Ishikawa (cell line): ENCODE data around the gene PFKM.

Experiments
- CEBPB ChIP-seq: IDR thresholded peaks from 2 replicates; pipeline ENCODE4 v1.6.1; 2012
- CREB1 ChIP-seq: IDR thresholded peaks from 2 replicates; pipeline ENCODE4 v1.6.1; 2012; ENCODE audit warnings: low read depth
- EGR1 ChIP-seq: IDR thresholded peaks from 2 replicates; pipeline ENCODE4 v1.6.1; 2012
- EP300 ChIP-seq: IDR thresholded peaks from 2 replicates; pipeline ENCODE4 v1.6.1; 2012; ENCODE audit warnings: borderline replicate concordance
- FOXM1 ChIP-seq: IDR thresholded peaks from 2 replicates; pipeline ENCODE4 v1.6.1; 2012; ENCODE audit warnings: low read depth, borderline replicate concordance
- MAX ChIP-seq: IDR thresholded peaks from 2 replicates; pipeline ENCODE4 v1.6.1; 2012
- NFIC ChIP-seq: IDR thresholded peaks from 2 replicates; pipeline ENCODE4 v1.6.1; 2012
- RAD21 ChIP-seq: IDR thresholded peaks from 2 replicates; pipeline ENCODE4 v1.6.1; 2012; ENCODE audit warnings: low read depth
- TAF1 ChIP-seq: IDR thresholded peaks from 2 replicates; pipeline ENCODE4 v1.6.1; 2012; ENCODE audit warnings: low read depth, mild to moderate bottlenecking
- TCF12 ChIP-seq: IDR thresholded peaks from 2 replicates; pipeline ENCODE4 v1.6.1; 2012; ENCODE audit warnings: low read depth
- TEAD4 ChIP-seq: IDR thresholded peaks from 2 replicates; pipeline ENCODE4 v1.6.1; 2012
- YY1 ChIP-seq: IDR thresholded peaks from 2 replicates; pipeline ENCODE4 v1.6.1; 2012; ENCODE audit warnings: low read depth
- ZBTB7A ChIP-seq: IDR thresholded peaks from 2 replicates; pipeline ENCODE4 v1.6.1; 2012; ENCODE audit warnings: low read depth
- TF ChIP-seq, protein P1 (sequence below): IDR thresholded peaks from 2 replicates; pipeline ENCODE4 v1.6.1; 2012; ENCODE audit warnings: low read depth, mild to moderate bottlenecking
- TF ChIP-seq, protein P2 (sequence below): IDR thresholded peaks from 2 replicates; pipeline ENCODE4 v1.6.1; 2012

The PFKM gene

DNA sequence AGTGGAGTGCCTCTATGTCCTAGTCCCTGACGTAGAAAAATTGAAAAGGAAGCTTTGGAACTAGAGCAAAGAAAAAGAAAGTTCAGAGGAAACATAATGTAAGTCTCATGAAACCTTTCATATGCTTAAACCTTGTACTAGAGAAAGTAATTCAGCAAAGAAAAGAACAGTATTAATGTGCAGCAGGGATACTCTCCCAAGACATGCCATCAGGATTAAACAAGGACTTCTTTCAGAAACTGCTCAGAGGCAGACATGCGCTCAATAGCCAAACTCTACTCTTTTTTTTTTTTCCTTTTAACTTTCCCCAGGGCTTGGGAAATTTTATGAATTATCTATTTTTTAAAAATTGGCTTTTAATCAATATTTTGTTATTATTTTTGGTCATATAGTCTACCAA, 45.3 kb downstream of the PFKM start:
- TF ChIP-seq CREB1 (no peak), ZBTB7A (no peak), NFIC (no peak), RAD21 (no peak)

GRCh38 chr12:48165089-48165981, 46.2 kb downstream of the PFKM start:
- peak; percentile 95 for TF ChIP-seq RAD21
- TF ChIP-seq EP300, result no peak
- TF ChIP-seq TEAD4, result no peak
- TF ChIP-seq ZBTB7A, result no peak
- TF ChIP-seq MAX, result no peak

DNA sequence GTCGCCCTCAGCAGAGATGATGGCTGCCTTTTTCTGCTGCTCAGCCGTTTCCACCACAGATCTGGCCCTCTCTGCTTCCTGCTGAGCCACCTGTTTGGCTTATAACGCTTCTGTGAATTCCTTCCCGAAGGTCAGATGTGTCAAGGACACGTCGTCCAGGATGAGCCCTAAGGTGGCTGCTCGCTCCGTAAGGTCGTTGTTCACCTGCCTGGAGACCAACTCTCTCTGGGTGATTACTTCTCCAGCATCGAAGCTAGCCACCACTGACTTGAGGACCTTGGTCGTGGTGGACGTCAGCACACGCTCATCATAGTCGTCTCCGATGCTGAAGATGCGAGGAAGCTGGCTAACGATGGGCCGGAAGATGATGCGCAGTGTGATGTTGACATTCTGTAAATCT, 49.8 kb downstream of the PFKM start:
- TF ChIP-seq RAD21, result no peak
- TF ChIP-seq, protein P1, sequence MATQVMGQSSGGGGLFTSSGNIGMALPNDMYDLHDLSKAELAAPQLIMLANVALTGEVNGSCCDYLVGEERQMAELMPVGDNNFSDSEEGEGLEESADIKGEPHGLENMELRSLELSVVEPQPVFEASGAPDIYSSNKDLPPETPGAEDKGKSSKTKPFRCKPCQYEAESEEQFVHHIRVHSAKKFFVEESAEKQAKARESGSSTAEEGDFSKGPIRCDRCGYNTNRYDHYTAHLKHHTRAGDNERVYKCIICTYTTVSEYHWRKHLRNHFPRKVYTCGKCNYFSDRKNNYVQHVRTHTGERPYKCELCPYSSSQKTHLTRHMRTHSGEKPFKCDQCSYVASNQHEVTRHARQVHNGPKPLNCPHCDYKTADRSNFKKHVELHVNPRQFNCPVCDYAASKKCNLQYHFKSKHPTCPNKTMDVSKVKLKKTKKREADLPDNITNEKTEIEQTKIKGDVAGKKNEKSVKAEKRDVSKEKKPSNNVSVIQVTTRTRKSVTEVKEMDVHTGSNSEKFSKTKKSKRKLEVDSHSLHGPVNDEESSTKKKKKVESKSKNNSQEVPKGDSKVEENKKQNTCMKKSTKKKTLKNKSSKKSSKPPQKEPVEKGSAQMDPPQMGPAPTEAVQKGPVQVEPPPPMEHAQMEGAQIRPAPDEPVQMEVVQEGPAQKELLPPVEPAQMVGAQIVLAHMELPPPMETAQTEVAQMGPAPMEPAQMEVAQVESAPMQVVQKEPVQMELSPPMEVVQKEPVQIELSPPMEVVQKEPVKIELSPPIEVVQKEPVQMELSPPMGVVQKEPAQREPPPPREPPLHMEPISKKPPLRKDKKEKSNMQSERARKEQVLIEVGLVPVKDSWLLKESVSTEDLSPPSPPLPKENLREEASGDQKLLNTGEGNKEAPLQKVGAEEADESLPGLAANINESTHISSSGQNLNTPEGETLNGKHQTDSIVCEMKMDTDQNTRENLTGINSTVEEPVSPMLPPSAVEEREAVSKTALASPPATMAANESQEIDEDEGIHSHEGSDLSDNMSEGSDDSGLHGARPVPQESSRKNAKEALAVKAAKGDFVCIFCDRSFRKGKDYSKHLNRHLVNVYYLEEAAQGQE, result no peak

DNA sequence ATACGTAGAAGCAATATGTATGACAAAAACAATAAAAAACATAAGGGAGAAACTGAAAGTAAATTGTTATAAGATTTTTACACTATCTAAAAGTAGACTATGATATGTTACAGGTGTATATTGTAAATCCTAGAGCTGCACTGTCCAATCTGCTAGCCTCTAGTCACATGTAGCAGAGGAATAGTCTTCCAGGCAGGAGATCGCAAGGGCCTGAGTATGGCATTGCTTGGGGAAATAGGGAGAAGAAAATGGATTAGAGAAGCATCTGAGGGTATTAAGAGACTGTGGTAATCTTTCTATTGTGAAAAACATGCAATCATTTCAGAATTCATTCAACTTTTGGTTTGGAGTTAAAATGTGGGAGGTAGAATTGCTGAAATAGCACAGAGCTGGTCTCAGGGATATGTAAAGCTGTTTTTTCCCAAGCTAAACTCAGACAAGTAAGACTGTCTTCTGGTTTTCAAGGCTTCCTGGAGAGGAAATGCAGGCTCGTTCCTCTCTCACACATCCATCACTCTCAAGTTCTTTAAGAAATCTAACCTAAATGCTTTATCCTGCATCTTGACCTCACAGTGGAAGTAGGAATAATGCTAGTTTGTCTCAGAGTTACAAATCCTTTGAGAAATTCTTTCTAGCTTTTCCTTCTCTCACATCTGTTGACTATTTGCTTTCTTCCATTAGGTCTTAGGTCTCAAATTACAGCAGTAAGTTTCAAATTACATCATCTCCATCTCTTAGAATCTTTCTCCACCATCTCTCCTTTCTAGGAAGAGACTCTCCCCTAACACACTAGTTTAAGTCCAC, 56.7 kb downstream of the PFKM start:
- TF ChIP-seq CREB1 (no peak), TEAD4 (no peak), ZBTB7A (no peak), MAX (no peak)
- TF ChIP-seq, protein P2, sequence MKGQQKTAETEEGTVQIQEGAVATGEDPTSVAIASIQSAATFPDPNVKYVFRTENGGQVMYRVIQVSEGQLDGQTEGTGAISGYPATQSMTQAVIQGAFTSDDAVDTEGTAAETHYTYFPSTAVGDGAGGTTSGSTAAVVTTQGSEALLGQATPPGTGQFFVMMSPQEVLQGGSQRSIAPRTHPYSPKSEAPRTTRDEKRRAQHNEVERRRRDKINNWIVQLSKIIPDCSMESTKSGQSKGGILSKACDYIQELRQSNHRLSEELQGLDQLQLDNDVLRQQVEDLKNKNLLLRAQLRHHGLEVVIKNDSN, result no peak

DNA sequence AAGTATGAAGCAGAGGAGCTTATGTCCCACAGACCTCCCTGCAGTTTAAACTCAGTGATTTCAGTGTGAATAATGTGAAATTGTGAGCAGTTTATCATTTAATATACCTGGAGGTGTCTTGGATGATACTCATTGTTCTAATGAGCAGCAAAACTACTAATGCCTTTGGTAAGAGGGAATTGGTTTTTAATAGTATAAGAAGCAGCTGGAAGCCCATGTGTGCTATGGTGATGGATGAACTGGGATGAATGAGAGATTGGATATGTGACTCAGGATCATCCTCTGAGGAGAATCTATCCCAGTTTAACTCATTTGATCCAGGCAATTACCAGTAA, 57.2 kb downstream of the PFKM start:
- TF ChIP-seq FOXM1 (no peak), TAF1 (no peak), MAX (no peak)

- TF ChIP-seq, protein P1, result peak; percentile 64; the same call in 1 of the 2 replicates
- TF ChIP-seq NFIC (no peak), RAD21 (no peak), TAF1 (no peak), MAX (no peak), ZBTB7A (no peak)
- TF ChIP-seq, protein P2, result no peak
These were observed 58.8 kb downstream of the PFKM start for GRCh38 chr12:48177982-48178381.

GRCh38 chr12:48179466-48179865, 60.3 kb downstream of the PFKM start:
- TF ChIP-seq TAF1 (no peak), FOXM1 (no peak), CEBPB (no peak), MAX (no peak), RAD21 (no peak), EGR1 (no peak), ZBTB7A (no peak), EP300 (no peak), TCF12 (no peak), CREB1 (no peak), NFIC (no peak), TEAD4 (no peak), YY1 (no peak)
- TF ChIP-seq, protein P2, result no peak
- TF ChIP-seq, protein P1, result no peak
